Prostate gland (tissue), 2 donors: ENCODE data around the gene FMO5. TPM values are rescaled to one million over a fixed set of nuclear protein-coding genes. Genes with fewer than 3 reads are reported as not detected.

Experiments
- DNase-seq: peaks from one replicate; pipeline ENCODE4 v3.0.0-alpha.2; 2019; ENCODE audit warnings: low spot score
- H3K27ac ChIP-seq, 2 donors: fragments of 200-600 bp; sonication (generic); 2 replicates each; pipeline ENCODE4 v1.5.1; 2017 to 2019
- H3K27me3 ChIP-seq: fragments of 200-600 bp; sonication (generic); replicated peaks from 2 replicates; pipeline ENCODE4 v1.5.1; 2019; ENCODE audit not compliant: insufficient read depth
- H3K36me3 ChIP-seq, 2 donors: fragments of 200-600 bp; sonication (generic); 1 replicate in 1 of 2; 2 replicates in 1 of 2; pipeline versions ENCODE4 v1.5.1 to v1.8.1; 2017 to 2019
- H3K4me1 ChIP-seq: fragments of 200-600 bp; sonication (generic); replicated peaks from 2 replicates; pipeline ENCODE4 v1.5.1; 2019
- H3K4me3 ChIP-seq, 2 donors: fragments of 200-600 bp; sonication (generic); 2 replicates each; pipeline ENCODE4 v1.5.1; 2017 to 2019
- H3K9me3 ChIP-seq: fragments of 200-600 bp; sonication (generic); 2 replicates; pipeline ENCODE4 v1.5.1; 2017
- CTCF ChIP-seq, 4 experiments: fragments of 200-600 bp in 2 of 4; fragments of 450-650 bp in 2 of 4; sonication (generic) in 2 of 4; IDR thresholded peaks; 1 replicate in 3 of 4; 2 replicates in 1 of 4; pipeline ENCODE4 v1.5.1; 2016 to 2019; ENCODE audit warnings: antibody characterized with exemption in 4 of 4, mild to moderate bottlenecking in 2 of 4, moderate library complexity in 2 of 4
- POLR2A ChIP-seq: fragments of 450-650 bp; IDR thresholded peaks from one replicate; pipeline ENCODE4 v1.6.1; 2016; ENCODE audit warnings: antibody characterized with exemption, mild to moderate bottlenecking
- POLR2AphosphoS5 ChIP-seq: sonication (generic); formaldehyde crosslinking; IDR thresholded peaks from one replicate; pipeline ENCODE4 v1.6.1; 2017; ENCODE audit warnings: antibody characterized with exemption
- WGBS: methylation state at CpG from one replicate; pipeline ENCODE4 v1.1.5; 2018; 5-methylcytosine and 5-hydroxymethylcytosine counted together
- intact Hi-C: fragments of 100-400 bp; cut with DNase I; formaldehyde crosslinking; loops from one replicate; pipeline ENCODE4 v1.14.2; 2022
- total RNA-seq, 2 donors: library from RNA; depleted of rRNA; stranded (reverse); fragments of >200 nt; gene quantifications; one replicate each; pipeline ENCODE4 v1.1.0, GENCODE V29; 2016

FMO5 gene
- 10 to 100 TPM in 1 of 2 donors, 1 to 10 TPM in 1; 9.1 to 19.3 TPM for total RNA-seq

GRCh38 chr1:147225193-147225730 lies at the start of gene FMO5:
FMO5 (minus strand) TSS chr1:147225339; CDS start chr1:147225029, 310 bp downstream.
- Histone ChIP-seq H3K36me3 (no peaks in the 10 kb centered on the region), H3K4me1 (no peaks in the 10 kb centered on the region), H3K27ac (peak within 1 kb of the TSS; percentile 68 to 71), H3K9me3 (no peaks in the 10 kb centered on the region), H3K27me3 (no peaks in the 10 kb centered on the region), H3K4me3 (peak within 1 kb of the TSS; percentile 32 to 47)
- DNase-seq, result peak; percentile 68
- 0% methylated on average over 17 of the region's 17 CpGs for WGBS
- TF ChIP-seq POLR2A (no peak), CTCF (IDR thresholded peaks at IDR 0.05) (peak in 3 of 4 experiments; percentile 8 to 45 (median 37)), POLR2AphosphoS5 (peak; percentile 45)
- intact Hi-C loops, result no loop called here

- DNase-seq, result peak; percentile 16
- Histone ChIP-seq H3K36me3 (no peaks in the 10 kb centered on the region), H3K9me3 (no peaks in the 10 kb centered on the region), H3K4me1 (no peaks in the 10 kb centered on the region), H3K27ac (no peak overlapping the region), H3K4me3 (no peak overlapping the region), H3K27me3 (no peaks in the 10 kb centered on the region)
- intact Hi-C loops, result no loop called here
- 40% methylated on average over 6 of the region's 6 CpGs for WGBS
- TF ChIP-seq POLR2A (no peak), CTCF (IDR thresholded peaks at IDR 0.05) (peak in 3 of 4 experiments; percentile 56 to 65 (median 60))
These were observed 48.5 kb upstream of the FMO5 start for GRCh38 chr1:147273409-147274336.

GRCh38 chr1:147272042-147272441 lies 46.9 kb upstream of the FMO5 start:
- H3K4me3 ChIP-seq, result no peak overlapping the region
- no peak for DNase-seq
- H3K36me3 ChIP-seq, result no peaks in the 10 kb centered on the region
- no peaks in the 10 kb centered on the region for H3K9me3 ChIP-seq
- WGBS, result 44% methylated on average over 3 of the region's 3 CpGs
- no peak overlapping the region for H3K27ac ChIP-seq
- TF ChIP-seq POLR2A (no peak), POLR2AphosphoS5 (no peak), CTCF (IDR thresholded peaks at IDR 0.05) (no peak)
- intact Hi-C loops, result no loop called here
- H3K4me1 ChIP-seq, result no peaks in the 10 kb centered on the region
- H3K27me3 ChIP-seq, result no peaks in the 10 kb centered on the region

- intact Hi-C loops, result no loop called here
- no peak overlapping the region for H3K4me3 ChIP-seq
- H3K36me3 ChIP-seq, result no peaks in the 10 kb centered on the region
- DNase-seq, result no peak
- H3K9me3 ChIP-seq, result no peaks in the 10 kb centered on the region
- TF ChIP-seq POLR2A, result no peak
- no peak for TF ChIP-seq POLR2AphosphoS5
- no peaks in the 10 kb centered on the region for H3K4me1 ChIP-seq
- H3K27ac ChIP-seq, result no peak overlapping the region
- no peaks in the 10 kb centered on the region for H3K27me3 ChIP-seq
- WGBS, result 39% methylated on average over 2 of the region's 2 CpGs
These were observed 45.6 kb upstream of the FMO5 start for GRCh38 chr1:147270721-147271120.

GRCh38 chr1:147267711-147268110 lies 42.6 kb upstream of the FMO5 start:
- H3K4me3 ChIP-seq, result no peak overlapping the region
- no peaks in the 10 kb centered on the region for H3K36me3 ChIP-seq
- H3K4me1 ChIP-seq, result no peaks in the 10 kb centered on the region
- TF ChIP-seq CTCF (IDR thresholded peaks at IDR 0.05) (no peak), POLR2AphosphoS5 (no peak), POLR2A (no peak)
- intact Hi-C loops, result no loop called here
- no peaks in the 10 kb centered on the region for H3K27me3 ChIP-seq
- H3K27ac ChIP-seq, result no peak overlapping the region
- WGBS, result 91% methylated on average over 4 of the region's 4 CpGs
- H3K9me3 ChIP-seq, result no peaks in the 10 kb centered on the region
- no peak for DNase-seq
